NCI-H187 treated with DMSO at 0.1 percent for 48 hours (cell line): ENCODE results near the gene ALG12.
"Not testable (repeated sequence)": the region's sequence is repeated elsewhere in the genome, so short reads cannot be mapped to it uniquely, and the experiment has no call there.

Experiments
- DNase-seq: peaks from one replicate; lab custom pipeline; 2025; lab: John Stamatoyannopoulos, UW

Gene ALG12

DNA sequence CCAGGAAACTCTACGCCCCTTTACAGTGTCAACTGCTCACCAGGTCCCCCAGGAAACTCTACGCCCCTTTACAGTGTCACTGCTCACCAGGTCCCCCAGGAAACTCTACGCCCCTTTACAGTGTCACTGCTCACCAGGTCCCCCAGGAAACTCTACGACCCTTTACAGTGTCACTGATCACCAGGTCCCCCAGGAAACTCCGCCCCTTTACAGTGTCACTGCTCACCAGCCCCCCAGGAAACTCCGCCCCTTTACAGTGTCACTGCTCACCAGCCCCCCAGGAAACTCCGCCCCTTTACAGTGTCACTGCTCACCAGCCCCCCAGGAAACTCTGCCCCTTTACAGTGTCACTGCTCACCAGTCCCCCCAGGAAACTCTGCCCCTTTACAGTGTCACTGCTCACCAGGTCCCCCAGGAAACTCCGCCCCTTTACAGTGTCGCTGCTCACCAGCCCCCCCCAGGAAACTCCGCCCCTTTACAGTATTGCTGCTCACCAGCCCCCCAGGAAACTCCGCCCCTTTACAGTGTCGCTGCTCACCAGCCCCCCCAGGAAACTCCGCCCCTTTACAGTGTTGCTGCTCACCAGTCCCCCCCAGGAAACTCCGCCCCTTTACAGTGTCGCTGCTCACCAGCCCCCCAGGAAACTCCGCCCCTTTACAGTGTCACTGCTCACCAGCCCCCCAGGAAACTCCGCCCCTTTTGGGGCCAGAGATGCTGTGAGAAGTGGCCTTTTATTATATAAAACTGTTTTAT lies 27.0 kb upstream of the ALG12 start:
- not testable (repeated sequence) for DNase-seq

DNA sequence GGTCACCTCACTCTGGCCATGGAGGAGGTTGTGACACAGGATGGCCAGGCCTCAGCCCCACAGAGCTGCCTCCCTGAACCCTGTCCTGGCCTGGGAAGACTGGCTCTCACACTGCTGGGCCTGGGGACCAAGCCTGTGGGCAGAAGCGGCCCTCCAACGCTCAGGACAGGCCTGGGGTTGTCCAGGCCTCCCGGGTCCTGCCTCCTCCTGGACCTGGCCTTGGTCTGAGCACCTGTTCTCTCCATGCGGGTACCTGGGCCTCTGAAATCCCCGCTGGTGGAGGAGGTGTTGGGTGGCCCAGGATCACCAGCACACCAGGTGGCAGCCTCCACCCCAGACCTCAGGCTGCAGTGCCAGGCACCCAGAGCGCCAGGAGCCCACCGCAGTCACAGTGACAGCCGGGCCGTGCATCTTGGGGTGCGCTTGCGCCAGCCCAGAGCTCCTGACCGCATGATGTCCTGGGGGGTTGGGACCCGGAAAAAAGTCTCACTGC lies 26.2 kb upstream of the ALG12 start:
- no peak for DNase-seq

DNA sequence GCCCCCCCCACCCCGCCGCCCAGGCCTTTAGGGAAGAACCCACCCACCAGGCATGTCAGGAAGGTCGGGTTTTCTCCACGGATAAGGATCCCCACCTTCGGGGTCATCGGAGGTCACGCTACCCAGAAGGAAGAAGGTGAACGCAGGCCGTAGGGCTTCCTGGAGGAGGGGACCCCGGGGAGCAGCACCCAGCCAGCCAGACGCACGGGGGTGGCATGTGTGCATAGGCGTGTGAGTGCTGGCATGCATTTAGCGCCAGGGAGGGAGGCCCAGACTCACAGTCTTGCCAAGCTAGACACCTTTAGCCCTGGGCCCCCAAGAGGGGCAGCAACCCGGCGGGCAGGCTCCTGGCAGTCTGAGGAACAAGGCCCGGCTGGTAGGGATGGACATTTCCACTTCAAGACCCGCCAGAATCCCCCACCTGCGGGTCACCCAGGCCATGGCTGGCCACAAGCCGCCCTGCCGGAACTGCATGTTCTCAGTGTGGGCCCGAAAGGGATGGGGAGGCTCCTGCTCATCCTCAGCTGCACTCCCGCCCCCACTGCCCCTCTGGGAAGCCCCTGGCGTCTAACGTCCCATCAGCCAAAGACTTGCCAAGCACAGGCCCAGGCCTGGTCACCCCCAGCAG lies 25.6 kb upstream of the ALG12 start:
- DNase-seq: no peak

DNA sequence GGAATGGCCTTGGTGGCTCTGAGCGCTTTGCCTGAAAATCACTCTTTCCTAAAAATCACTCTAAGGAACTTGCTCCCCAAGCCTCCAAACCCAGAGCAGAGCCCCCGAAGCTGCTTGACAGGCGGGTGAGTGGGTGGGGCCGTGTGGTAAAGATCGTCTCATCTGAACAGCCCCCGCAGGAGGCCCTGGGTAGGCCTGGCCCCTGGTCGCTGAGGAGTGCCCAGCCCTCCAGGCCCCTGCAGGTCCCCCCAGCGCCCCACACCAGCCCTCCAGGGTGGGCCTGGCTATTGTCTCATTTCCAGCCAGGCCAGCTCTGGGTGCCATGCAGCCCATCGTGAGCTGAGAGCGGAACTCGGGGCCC lies 25.1 kb upstream of the ALG12 start:
- no peak for DNase-seq

DNA sequence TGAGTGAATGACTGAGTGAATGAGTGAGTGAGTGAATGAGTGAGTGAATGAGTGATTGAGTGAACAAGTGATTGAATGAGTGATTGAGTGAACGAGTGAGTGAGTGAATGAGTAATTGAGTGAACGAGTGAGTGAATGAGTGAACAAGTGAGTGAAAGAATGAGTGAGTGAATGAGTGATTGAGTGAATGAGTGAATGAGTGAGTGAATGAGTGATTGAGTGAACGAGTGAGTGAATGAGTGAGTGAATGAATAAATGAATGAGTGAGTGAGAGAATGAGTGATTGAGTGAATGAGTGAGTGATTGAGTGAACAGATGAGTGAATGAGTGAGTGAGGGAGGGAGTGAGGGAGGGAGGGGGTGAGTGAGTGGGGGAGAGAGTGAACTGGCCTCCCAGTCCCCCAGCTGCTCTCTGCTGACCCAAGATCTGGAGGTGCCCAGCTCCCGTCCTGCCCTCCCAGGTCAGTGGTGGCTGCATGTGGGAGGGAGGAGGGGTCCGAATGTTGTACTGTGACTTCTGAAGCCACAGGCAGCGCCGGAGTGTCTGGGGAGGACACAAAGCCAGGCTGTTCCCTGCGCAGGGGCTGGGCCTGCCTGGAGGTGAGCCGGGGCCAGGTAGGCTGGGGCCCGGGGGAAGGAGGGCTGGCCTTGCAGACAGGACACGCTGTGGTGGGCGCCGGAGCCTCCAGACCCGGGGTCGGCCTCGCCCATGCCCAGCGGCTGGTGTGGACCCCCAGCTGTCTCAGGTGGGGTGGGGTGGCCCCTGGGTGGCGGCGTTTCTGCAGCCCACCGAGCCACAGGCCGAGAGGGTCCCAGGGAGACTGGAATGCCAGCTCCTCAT lies 24.5 kb upstream of the ALG12 start:
- no peak for DNase-seq

DNA sequence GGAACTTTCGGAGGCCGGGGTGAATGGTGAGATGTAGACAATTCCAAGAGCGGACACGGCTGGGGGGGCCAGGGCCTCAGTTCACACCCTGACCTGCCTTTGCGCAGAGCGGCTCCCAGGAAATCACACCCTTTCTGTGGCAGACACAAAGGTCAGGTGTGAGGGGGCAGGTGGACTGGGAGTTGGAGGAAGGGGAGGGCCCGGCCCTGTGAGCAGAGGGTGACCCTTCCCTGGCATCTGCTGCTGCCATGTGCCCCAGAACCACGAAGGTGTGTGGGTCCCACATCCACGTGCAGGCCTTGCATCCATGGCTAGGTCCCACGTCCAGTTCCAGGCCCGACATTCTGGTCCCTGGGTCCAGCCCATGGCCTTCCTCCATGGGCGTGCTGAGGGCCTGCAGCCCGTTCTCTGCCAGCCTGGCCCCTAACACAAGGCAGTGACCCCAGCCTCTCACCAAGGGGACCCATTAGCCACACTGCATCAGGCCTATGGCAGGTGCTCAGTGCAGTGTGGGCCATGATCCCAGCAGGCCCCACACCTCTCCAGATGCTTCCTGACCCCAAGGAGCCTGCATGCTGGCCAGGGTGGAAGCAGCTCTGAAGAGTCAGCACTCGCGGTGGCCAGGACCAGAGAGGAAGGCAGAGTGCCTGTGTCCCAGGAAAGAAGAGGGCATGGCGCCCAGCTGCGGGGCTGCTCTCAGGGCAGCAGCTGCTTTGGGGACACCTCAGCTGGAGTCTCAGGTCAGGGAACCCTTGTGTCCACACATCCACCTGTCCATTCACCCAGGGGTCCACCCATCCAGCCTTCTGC lies 23.5 kb upstream of the ALG12 start:
- DNase-seq: no peak

DNA sequence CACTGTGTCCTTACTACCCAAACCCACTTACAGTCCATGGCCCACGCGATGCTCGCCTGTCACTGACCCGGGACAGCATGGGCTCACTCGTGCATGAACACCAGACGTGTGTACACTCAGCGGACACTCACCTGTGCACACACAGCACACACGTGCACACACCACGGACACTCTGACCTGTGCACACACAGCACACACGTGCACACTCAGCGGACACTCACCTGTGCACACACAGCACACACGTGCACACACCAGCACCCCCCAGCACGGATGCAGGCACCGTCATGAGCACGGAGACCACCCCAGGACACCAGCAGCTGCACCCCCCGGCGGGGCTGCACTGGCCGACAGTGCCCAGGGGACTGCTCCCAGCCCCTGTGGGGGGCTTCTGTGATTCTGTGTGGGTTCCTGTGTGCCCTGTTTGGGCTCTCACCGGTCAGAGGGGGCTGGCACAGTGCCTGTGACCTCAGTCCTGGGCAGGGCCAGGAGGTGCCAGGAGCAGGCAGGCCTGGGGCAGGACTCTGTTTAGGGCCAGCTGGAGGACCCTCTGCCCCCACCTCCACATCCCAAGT lies 20.4 kb upstream of the ALG12 start:
- no peak for DNase-seq

DNA sequence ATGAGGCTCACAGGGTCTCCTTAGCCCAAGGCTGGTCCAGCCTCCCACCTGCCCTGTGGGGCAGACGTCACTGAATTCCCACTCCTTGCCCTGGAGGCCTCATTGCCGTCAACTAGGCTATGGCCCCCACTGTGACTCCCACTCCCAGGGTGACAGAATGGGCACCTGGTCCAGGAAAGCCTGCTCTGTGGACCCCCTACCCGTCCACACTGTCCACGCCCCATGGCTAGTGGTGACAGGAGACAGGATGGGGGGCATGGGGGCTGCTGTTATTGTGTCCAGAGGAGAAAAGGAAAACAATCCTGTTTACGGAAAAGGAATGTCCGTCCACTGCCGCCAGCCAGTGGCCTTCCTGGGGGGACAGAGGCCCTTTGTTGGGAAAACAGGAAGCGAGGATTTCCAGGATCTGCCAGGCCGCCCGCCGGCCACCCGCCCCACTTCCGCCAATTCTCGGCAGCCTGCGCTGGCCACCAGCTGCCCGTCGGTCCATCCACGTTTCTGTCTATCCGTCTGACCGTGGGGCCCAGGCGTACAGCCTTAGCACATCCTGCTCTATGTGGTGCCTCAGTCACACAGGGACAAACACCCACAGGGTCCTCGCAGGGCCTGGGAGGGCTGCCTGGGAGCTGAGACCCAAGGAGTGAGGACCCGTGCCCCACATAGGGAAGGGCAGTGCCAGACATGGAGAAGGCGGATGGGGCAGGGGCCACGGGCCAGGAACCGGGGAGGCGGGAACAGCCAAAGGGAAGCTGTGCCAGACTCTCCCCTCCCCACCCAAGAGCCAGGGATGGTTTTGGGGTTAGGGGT lies 19.7 kb upstream of the ALG12 start:
- DNase-seq: no peak

DNA sequence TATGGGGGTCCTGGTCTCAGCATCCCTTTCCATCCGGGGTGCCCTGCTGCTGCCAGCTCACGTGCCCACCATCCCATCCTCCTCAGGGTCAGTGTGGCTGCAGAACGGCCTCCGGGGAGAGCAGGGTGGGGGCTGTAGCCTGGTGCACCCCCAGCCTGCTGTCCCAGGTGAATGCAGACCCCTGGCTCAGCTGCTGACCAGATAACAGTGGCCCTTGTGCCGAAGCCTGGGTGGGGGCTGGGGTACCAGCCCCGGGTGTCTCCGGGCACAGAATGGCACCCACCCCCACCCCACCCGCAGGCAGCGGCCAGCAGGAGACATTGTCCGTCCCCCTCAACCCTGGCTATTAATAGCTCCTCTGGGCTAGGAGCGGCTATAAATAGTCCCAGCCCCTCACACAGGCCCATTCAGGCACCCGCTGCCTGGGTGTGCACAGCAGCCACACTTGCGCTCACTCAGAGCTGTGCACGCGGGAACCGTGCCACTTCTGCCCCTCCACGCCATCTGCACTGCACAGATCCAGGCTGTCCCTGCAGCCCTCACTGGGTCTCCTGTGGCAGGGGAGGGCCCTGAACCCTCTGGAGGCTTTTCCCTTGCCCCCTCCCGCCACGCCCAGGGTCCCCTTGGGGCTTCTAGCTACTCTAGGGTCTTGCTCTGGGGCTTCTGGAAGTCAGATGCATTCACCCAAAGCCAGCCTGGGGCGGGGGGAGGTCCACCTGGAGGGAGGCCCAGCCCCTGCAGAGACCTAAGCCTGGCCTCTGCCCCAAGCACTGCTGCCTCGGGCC lies 18.9 kb upstream of the ALG12 start:
- DNase-seq: no peak

DNA sequence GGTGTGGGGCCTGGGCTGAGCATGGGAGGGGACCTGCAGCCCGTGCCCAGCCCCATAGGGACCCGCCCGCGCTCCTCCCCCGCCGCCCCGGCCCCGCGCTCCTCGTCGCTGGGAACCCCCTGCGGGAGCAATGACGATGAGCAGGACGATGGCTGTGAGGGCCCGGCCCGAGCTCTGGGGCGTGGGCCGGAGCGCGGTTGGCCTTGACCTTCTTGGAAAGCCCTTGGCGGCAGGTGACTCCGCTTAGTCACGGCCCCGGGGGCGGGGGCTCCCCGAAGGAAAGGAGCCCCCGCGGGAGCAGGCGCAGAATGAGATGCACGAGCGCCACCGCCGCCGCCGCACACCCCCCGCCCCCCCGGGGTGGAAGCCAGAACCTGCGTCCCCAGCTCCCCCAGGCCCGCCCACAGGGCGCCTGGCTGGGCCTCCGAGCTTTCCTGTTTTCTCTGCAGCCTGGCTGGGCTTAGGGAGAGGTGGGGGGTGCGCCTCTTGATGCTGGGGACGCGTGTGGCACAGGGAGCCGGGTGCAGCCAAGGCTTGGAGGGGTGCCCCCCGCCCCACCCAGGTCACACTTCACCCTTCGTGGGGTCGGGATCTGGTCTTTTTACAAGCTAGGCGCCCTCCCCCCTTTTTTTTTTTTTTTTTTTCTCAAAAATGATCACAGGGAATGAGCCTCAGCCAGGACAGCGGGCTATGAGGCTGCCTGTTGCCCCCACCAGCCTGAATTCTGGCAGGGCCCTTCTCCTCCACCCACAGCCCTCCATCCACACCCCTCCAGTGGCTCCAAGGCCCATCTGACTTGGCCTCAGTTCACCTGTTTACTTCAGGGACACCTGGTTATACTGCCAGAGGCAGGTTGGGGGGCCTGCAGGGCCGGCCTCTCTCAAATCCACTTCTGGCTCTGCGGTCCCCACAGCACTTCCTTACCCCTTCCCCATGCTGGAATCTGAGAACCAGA lies 18.1 kb upstream of the ALG12 start:
- DNase-seq: no peak

DNA sequence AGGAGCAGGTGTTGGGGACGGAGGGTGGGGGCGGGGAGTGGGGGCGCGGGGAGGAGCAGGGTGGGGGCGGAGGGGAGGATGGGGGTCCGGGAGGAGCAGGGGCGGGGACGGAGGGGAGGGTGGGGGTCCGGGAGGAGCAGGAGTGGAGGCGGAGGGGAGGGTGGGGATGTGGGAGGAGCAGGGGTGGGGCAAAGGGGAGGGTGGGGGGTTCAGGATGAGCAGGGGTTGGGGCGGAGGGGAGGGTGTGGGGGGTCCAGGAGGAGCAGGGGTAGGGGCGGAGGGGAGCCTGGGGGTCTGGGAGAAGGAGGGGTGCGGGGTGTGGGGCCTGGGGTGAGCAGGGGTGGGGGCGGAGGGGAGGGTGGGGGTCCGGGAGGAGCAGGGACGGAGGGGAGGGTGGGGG lies 17.3 kb upstream of the ALG12 start:
- no peak for DNase-seq

DNA sequence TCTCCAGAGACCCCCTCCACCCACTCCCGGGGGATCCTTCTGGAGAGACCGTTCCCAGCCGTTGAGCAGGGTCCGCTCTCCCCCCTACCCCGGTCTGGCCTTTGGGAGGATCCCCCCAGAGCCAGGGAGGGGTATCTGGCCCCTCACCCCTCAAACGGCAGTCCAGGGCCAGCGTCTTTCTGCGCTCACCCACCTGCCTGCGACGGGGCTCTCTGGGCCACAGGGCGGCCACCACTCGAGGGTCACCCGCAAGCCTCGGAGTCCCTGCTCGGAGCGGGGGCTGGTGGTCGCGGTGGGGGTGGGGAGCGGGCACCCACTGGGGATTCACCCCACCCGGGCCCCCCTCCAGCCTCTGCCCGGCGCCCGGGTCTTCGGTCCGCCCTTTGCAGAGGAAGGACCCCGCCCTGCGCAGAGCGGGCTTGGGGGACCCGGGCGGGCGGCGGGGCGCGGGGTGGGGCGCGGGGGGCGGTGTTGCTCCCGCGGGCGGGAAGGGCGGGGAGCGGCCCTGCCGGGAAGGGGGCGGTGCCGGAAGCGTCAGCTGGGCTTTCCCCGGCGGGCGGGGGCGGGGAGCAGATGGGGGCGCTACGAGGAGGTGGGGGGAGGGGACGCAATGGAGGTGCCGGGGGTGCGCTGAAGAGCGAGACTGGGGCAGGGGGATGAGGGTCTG lies 16.8 kb upstream of the ALG12 start:
- DNase-seq: no peak

DNA sequence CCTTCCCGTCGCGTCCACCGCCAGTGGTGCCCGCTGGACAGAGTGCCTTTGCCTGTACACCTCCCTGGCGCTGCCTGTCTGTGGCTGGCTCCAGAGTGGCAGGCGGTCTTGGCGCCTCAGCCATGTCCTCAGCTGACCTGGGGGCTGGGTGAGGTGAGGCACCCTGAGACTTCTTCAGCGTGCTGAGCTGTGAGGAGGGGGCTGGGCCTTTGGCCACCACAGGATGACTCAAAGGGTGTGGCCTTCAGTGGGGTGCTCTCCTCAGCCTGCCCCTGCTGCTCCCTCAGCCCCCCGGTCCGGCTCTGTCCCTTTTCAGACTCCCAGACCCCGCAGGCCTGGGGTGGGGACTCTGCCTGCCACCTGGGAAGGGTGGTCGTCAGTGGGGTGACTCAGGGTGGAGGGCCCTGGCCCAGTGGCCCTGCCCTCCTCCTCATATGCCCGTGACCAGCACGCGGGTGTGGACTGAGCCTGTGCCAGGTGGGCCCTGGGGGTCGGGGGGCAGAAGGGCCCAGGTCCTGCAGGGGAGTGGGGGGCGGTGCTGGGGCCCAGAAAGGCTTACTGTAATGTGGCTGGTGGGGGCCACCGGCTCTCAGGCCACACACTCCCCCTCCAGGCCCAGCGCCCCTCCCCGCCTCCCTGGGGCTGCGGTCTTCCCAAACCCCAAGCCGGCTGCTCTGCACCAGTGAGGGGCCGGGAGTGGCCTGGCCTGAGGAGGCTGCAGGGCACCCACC lies 16.1 kb upstream of the ALG12 start:
- DNase-seq: no peak

DNA sequence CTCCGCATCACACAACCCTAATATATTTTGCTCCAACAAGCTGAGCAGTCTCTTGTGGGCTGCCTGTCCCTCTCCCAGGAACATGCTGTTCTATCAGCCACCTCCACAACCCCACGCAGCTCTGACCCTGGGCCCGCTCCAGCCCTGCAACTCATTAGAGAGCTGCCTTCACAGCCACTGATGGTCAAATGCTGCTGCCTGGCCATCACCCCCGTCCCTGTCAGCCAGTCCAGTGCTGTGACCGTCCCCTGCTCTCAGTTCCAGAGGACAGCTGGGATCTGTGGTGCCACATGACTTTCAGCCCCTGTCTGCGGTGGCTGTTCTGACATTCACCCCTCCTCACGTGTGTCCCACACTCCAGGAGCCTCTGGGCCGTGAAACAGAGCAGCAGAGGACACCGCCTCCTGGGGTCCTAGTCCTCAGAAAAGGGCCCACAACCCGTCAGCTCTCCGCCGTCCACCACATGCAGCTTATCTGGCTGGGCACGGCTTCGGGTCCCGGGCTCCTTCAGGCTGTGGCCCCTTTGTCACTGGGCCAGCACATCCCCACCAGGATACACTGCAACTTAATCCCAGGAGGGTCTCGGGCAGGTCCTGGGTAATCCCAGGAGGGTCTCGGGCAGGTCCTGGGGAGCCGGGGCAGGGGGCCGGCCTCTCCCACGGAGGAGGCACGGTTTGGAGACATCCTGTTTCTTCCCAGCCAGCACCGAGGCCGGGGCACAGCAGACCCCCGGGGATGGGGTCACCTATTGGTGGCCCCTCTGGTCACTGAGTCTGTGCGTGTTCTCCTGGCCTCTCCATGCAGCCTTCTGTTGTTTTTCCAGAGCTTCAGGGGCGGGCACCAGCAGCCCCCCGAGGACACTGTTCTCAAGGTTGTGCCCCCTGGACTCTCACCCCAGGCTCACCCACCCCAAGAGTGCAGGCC lies 15.3 kb upstream of the ALG12 start:
- DNase-seq: no peak

DNA sequence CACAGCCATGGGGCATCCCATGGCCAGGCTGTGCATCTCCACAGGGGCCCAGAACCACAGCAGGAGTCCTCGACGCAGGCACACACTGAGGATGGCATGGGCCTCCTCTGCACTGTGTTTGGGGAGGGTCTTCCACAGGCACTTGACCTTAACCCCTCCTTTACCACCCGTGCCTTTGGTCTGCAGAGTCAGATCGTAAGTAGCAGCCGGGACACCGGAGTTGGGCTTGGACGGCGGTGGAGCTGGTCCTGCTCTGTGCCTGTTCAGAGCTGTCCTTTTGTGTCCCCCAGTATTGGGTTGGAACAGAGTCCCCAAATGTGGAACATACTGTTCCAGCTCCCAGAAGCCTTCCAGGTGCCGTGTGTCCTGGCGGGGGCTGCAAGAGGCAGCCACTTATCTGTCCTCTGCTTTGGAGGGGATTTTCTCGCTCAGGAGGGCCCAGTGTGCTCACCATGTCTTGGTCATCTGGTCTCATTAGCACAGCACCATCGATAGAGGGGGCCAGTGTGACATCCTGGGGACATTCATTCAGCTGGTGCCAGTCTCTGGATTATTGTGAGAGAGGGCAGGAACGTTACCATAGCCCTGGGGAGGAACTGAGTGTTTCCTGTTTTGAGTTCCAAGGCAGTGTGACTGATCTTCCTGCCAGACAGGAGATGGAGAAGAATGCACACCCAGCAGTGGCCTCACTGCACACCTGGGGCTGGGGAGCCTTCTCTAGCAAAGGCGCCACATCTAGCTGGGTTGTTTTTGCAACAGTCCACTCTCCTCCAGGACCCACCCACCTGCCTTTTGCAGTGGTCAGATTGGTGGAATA lies 12.6 kb upstream of the ALG12 start:
- DNase-seq: no peak
